Natural killer cell (primary cell): ENCODE results near the gene FAIM2. TPM values are rescaled to one million over a fixed set of nuclear protein-coding genes. Genes with fewer than 3 reads are reported as not detected.

Experiments used
- ATAC-seq, 3 donors: fragments of 150-1000 bp in 2 of 3; fragments of 200-7000 bp in 1 of 3; cut with Tn5 transposase; 1 replicate in 1 of 3; 2 replicates in 2 of 3; pipeline ENCODE4 v1.10.0; 2021; ENCODE audit warnings: mild to moderate bottlenecking in 2 of 3, moderate library complexity in 2 of 3
- DNase-seq, 2 donors: peaks; one replicate each; pipeline versions ENCODE4 v3.0.0 to v3.0.0-alpha.2; 2013 to 2021; ENCODE audit warnings: mixed read lengths in 1 of 2
- H3K27ac ChIP-seq: one replicate; pipeline ENCODE4 v1.5.1; 2013; ENCODE audit warnings: mild to moderate bottlenecking, low read length
- H3K27me3 ChIP-seq: one replicate; pipeline ENCODE4 v1.6.1; 2013; ENCODE audit warnings: low read length; ENCODE audit not compliant: control insufficient read depth, insufficient read depth
- H3K36me3 ChIP-seq: one replicate; pipeline ENCODE4 v1.6.1; 2013; ENCODE audit warnings: low read length; ENCODE audit not compliant: control insufficient read depth, insufficient read depth
- H3K4me1 ChIP-seq: one replicate; pipeline ENCODE4 v1.6.1; 2013; ENCODE audit warnings: low read length; ENCODE audit not compliant: control insufficient read depth, insufficient read depth
- H3K4me3 ChIP-seq: one replicate; pipeline ENCODE4 v1.5.1; 2013; ENCODE audit warnings: low read length
- H3K9me3 ChIP-seq: one replicate; pipeline ENCODE4 v1.6.1; 2013; ENCODE audit warnings: low read length; ENCODE audit not compliant: control insufficient read depth, insufficient read depth
- H3K27ac Mint-ChIP-seq, 2 donors: one replicate each; pipeline ENCODE4 v1.8.0; 2022; ENCODE audit warnings: mild to moderate bottlenecking in 2 of 2, mixed read lengths in 2 of 2, moderate library complexity in 1 of 2
- H3K27me3 Mint-ChIP-seq, 2 donors: one replicate each; pipeline ENCODE4 v1.8.0; 2022; ENCODE audit warnings: low read depth in 2 of 2, mixed read lengths in 2 of 2
- H3K36me3 Mint-ChIP-seq: one replicate; pipeline ENCODE4 v1.8.0; 2022; ENCODE audit warnings: mixed read lengths
- H3K4me1 Mint-ChIP-seq, 2 donors: one replicate each; pipeline ENCODE4 v1.8.0; 2022; ENCODE audit warnings: mixed read lengths in 2 of 2
- H3K4me3 Mint-ChIP-seq: one replicate; pipeline ENCODE4 v1.8.0; 2022; ENCODE audit warnings: mild to moderate bottlenecking, moderate library complexity, mixed read lengths
- H3K9me3 Mint-ChIP-seq, 2 donors: one replicate each; pipeline ENCODE4 v1.8.0; 2022; ENCODE audit warnings: mixed read lengths in 2 of 2
- WGBS: methylation state at CpG from one replicate; pipeline ENCODE4 v1.1.7; 2013; ENCODE audit warnings: missing lambda C conversion rate; ENCODE audit not compliant: insufficient coverage; 5-methylcytosine and 5-hydroxymethylcytosine counted together
- intact Hi-C: fragments of 100-400 bp; cut with micrococcal nuclease; formaldehyde crosslinking; loops from one replicate; pipeline ENCODE4 v1.14.2; 2022
- total RNA-seq, 4 donors: library from RNA; stranded (reverse); fragments of 120-200 nt in 1 of 4; gene quantifications; one replicate each; pipeline versions ENCODE4 v1.2.3 to v1.2.4, GENCODE V29; 2013 to 2022
- TF ChIP-seq, protein P1 (sequence below): fragments of 200-600 bp; IDR thresholded peaks from one replicate; pipeline ENCODE4 v1.8.0; 2022; ENCODE audit warnings: antibody characterized with exemption

The FAIM2 gene
- total RNA-seq, 3 donors from 2014 or later (not counting 1 experiment from before 2014, with no cell fraction given): 0.09 to 0.57 TPM; not detected in 1

GRCh38 chr12:49878021-49878420, 25.7 kb downstream of the FAIM2 start:
- DNase-seq (no peak), ATAC-seq (no peak)
- Histone ChIP-seq H3K27ac (no peak overlapping the region), H3K36me3 (no peaks in the 10 kb centered on the region), H3K4me1 (no peaks in the 10 kb centered on the region), H3K27me3 (no peaks in the 10 kb centered on the region), H3K9me3 (no peaks in the 10 kb centered on the region), H3K4me3 (no peak overlapping the region)
- H3K4me1 Mint-ChIP-seq: peaks cover 0 to 11% of the 10 kb centered on the region in 2 donors
- H3K4me3 Mint-ChIP-seq: no peak overlapping the region
- TF ChIP-seq, protein P1, sequence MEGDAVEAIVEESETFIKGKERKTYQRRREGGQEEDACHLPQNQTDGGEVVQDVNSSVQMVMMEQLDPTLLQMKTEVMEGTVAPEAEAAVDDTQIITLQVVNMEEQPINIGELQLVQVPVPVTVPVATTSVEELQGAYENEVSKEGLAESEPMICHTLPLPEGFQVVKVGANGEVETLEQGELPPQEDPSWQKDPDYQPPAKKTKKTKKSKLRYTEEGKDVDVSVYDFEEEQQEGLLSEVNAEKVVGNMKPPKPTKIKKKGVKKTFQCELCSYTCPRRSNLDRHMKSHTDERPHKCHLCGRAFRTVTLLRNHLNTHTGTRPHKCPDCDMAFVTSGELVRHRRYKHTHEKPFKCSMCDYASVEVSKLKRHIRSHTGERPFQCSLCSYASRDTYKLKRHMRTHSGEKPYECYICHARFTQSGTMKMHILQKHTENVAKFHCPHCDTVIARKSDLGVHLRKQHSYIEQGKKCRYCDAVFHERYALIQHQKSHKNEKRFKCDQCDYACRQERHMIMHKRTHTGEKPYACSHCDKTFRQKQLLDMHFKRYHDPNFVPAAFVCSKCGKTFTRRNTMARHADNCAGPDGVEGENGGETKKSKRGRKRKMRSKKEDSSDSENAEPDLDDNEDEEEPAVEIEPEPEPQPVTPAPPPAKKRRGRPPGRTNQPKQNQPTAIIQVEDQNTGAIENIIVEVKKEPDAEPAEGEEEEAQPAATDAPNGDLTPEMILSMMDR: no peak
- no peak overlapping the region for H3K27ac Mint-ChIP-seq
- no peaks in the 10 kb centered on the region for H3K36me3 Mint-ChIP-seq
- WGBS: no CpG with 5 or more reads among the region's 2 CpGs
- peaks cover 0 to 5% of the 10 kb centered on the region in 2 donors for H3K27me3 Mint-ChIP-seq
- intact Hi-C loops: no loop called here
- H3K9me3 Mint-ChIP-seq: peaks cover 4 to 20% of the 10 kb centered on the region in 2 donors

DNA sequence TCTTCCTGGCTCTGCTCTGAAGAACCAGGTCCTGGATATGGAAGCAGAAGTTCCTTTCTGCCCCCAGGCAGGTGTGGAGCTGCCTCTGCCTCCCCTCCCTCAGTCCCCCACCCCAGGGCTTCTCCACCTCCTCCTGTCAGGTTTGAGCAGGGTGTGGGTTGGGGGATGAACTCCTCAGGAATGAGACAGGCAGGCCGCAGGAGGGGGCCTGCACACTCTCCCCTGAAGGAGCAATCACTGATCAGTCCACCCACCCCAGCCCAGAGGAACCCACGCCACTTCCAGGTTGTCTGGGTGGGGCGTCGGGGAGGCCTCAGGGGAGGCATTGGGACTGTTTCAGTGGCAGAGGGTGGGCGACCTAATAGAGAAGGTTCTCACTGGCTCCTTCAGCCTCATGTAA, 26.6 kb downstream of the FAIM2 start:
- Histone ChIP-seq H3K9me3 (no peaks in the 10 kb centered on the region), H3K4me1 (no peaks in the 10 kb centered on the region), H3K27ac (no peak overlapping the region), H3K27me3 (no peaks in the 10 kb centered on the region), H3K4me3 (no peak overlapping the region), H3K36me3 (no peaks in the 10 kb centered on the region)
- intact Hi-C loops: no loop called here
- Mint-ChIP-seq H3K27ac (no peak overlapping the region), H3K27me3 (peaks cover 0 to 4% of the 10 kb centered on the region in 2 donors), H3K36me3 (no peaks in the 10 kb centered on the region), H3K4me3 (no peak overlapping the region), H3K4me1 (peaks cover 0 to 11% of the 10 kb centered on the region in 2 donors), H3K9me3 (peaks cover 4 to 20% of the 10 kb centered on the region in 2 donors)
- TF ChIP-seq, protein P1: no peak
- 80% methylated on average over 4 of the region's 5 CpGs for WGBS
- DNase-seq (no peak), ATAC-seq (no peak)

- intact Hi-C loops: no loop called here
- no peaks in the 10 kb centered on the region for H3K27me3 ChIP-seq
- peaks cover 0 to 4% of the 10 kb centered on the region in 2 donors for H3K27me3 Mint-ChIP-seq
- H3K27ac ChIP-seq: no peak overlapping the region
- no peak overlapping the region for H3K4me3 ChIP-seq
- DNase-seq (no peak), ATAC-seq (no peak)
- 99% methylated on average over 3 of the region's 3 CpGs for WGBS
- H3K4me1 Mint-ChIP-seq: peaks cover 0 to 11% of the 10 kb centered on the region in 2 donors
- H3K36me3 ChIP-seq: no peaks in the 10 kb centered on the region
- TF ChIP-seq, protein P1: no peak
- no peak overlapping the region for H3K4me3 Mint-ChIP-seq
- H3K9me3 Mint-ChIP-seq: peaks cover 4 to 20% of the 10 kb centered on the region in 2 donors
- H3K4me1 ChIP-seq: no peaks in the 10 kb centered on the region
- no peaks in the 10 kb centered on the region for H3K36me3 Mint-ChIP-seq
- no peak overlapping the region for H3K27ac Mint-ChIP-seq
- no peaks in the 10 kb centered on the region for H3K9me3 ChIP-seq
These were observed 27.6 kb downstream of the FAIM2 start for GRCh38 chr12:49876070-49876469.

DNA sequence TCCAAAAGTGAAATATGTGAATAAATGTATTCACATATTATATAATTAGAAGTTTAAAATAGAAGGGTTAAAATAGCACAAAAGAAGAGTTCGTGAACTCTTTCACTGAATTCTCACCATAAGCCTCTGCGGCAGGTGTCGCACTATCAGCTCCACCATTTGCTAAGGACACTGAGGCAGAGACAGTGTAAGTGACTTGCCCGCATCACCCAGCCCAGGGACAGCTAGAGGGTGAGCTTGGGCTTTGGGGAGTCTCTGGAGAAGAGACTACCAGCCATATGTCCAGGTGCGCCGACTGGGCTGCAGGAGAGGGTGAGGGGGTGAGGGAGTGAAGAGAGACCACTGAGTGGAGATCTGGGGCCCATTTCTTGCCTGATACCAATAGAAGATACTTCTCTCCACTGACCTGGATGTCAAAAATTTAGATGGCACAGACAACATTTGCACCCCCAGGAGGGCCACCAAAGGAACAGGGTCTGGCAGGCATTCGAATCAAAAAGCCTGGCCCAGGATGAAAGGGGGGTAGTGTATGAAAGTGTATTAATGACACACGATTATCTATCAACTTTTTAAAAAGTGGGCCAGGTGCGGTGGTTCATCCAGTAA, 28.5 kb downstream of the FAIM2 start:
- Histone ChIP-seq H3K9me3 (no peaks in the 10 kb centered on the region), H3K27me3 (no peaks in the 10 kb centered on the region), H3K27ac (no peak overlapping the region), H3K36me3 (no peaks in the 10 kb centered on the region), H3K4me3 (no peak overlapping the region), H3K4me1 (no peaks in the 10 kb centered on the region)
- TF ChIP-seq, protein P1: no peak
- ATAC-seq: no peak
- intact Hi-C loops: no loop called here
- peaks cover 0 to 11% of the 10 kb centered on the region in 2 donors for H3K4me1 Mint-ChIP-seq
- no peak overlapping the region for H3K4me3 Mint-ChIP-seq
- peaks cover 4 to 20% of the 10 kb centered on the region in 2 donors for H3K9me3 Mint-ChIP-seq
- WGBS: 94% methylated on average over 8 of the region's 9 CpGs
- H3K27me3 Mint-ChIP-seq: peaks cover 0 to 4% of the 10 kb centered on the region in 2 donors
- no peaks in the 10 kb centered on the region for H3K36me3 Mint-ChIP-seq
- H3K27ac Mint-ChIP-seq: no peak overlapping the region
- DNase-seq: no peak
